Measurements from ENCODE around the gene C3orf70.

The C3orf70 gene

DNA sequence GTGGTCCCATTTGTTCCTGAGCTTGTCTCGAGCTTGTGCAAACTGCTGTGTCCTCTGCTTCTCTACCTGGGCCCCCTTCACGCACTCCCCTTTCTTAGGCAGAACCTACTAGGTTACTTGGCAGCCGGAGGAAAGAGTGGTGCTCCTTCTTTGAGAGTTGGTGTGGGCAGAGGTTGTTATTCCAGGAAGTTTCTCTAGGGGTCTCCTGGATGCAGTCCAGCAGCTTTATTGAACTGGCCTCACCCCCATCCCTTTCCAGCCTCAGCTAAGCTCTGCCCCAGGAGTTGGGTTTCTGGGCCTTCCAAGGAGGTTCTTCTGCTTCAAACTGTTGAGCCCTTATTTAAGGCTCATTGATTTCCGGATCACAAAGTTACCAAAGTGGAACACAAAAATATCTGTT, 103.2 kb downstream of the C3orf70 start:
- ATAC-seq (no peak), DNase-seq (no peak)

DNA sequence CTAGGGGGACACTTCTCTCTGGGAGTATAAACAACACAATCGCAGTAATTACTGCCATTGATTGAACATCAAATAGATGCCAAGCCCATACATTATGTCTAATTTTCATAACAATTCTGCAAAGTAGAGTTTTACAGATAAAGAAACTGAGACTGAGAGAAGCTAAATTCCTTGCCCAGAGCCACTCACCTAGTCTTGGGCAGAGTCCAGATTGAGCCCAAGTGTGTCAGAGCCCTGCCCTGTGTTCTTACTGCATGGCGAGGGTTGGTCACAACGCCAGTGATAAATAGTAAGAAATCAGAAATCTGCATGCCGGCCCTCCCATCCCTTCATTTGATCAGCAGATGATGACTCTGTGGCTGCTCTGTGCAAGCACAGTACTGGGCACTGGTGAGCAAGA, 106.3 kb downstream of the C3orf70 start:
- DNase-seq (no peak), ATAC-seq (no peak)

- no peak for ATAC-seq
Measured at GRCh38 chr3:185046164-185046515, 106.7 kb downstream of the C3orf70 start.

DNA sequence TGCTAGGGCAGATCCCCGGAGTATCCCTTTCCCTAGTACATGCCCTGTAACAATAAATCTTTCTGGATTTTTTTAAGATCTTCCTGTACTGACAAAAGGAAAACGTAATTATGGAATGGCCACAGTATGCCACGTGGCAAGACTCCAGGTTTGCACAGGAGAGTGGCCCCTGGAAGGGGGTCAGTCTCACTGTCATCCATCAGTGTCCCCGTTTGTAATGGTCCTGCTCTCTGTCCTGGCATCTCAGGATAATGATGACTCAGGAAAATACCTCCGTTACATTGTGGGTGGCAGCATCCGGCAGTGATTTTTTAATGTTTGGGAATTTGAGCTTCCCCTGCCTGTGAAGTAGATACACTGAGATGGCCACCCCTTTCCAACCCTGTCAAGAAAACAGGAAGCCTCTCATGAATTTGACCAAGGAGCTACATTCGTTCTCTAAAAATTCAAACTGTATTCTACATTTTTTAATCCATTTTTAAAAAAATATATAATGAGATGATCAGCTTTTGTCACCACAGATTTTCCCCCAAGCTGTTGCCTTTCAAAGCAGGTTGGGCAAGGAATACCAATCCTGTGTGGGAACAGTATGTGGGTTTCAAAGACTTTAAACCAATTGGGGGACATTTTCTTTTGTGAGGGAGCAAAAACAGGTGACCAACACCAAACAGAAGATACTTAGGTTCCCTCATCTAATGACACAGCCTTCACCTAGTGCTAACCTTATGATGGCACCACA, 110.4 kb downstream of the C3orf70 start:
- ATAC-seq (no peak), DNase-seq (no peak)

More at GRCh38 chr3:185046164-185046515, 106.7 kb downstream of the C3orf70 start:
- DNase-seq, result no peak

DNA sequence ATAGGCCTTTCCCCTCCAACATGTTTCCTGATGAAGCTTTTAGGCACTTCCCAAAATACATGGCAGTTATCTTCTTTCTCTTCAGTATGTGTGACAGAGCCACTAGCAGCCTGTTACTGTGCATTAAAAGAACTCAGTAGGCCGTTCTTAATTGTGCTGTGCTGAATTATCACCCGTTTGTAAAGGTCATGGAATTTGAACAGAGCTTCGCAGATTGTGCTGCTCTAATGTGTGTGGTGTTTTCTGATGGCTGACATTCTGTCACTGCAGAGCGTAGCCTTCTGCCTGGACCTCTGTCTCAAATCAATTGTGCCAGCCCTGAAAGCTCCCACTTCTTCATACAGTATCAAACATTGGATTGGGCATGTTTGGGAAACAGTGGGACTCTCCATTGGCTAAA, 111.3 kb downstream of the C3orf70 start:
- no peak for DNase-seq
- ATAC-seq, result no peak

- no peak for DNase-seq
- no peak for ATAC-seq
Measured at GRCh38 chr3:185040425-185040824, 112.4 kb downstream of the C3orf70 start.

DNA sequence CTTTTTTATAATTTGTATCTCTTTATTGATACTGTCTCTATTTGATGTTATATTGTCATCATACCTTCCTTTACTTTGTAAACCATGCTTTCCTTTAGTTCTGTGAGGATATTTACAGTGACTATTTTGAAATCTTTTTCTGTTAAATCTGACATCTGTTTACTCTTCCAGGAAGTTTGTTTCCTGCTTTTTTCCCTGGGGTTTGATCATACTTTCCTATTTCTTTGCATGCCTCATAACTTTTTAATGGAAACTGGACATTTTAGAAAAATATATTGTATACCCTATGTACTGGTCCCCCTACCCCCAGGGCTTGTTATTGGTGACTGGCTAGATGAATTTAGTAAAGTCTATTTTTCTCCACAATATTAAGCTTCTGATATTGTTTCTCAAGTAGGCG, 115.1 kb downstream of the C3orf70 start:
- ATAC-seq, result no peak
- no peak for DNase-seq

DNA sequence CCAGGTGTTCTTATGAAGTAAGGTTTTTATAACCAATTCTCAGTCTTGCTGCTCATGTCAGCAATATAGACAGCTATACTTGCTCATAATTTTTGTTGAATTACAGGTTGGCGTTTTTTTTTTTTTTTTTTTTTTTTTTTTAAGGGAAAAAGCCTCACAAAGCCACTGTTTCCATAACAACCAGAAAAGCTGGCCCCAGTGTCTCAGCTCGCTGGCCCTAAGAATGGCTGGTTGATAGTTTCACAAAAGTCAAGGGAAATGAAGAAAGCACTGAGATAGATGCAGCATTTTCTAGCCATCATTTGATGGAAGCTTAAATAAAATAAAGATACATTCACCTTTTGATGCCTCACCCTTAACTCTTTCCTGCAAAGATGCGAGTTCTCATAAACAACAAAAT, 121.9 kb downstream of the C3orf70 start:
- ATAC-seq (no peak), DNase-seq (no peak)

- DNase-seq (no peak), ATAC-seq (no peak)
Measured at GRCh38 chr3:185030399-185030798, 122.5 kb downstream of the C3orf70 start.

DNA sequence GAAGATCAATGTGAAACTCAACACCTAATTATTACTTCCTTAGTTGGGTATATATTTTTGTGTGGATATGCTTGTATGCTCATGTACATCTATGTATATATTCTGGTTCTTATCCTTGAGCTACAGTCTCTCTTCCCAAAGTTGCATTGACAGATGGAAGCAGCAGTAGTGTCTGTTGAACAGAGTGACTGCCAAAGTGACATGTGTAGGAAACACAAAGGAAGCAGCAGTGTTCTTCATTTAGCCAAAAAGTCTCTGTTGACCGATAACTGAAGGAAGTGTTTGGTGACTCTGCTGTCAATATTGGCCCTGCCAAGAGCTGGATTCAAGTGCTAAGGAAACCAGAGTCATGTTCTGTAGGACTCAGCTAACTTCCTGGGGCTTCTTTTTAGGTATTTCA, 123.8 kb downstream of the C3orf70 start:
- ATAC-seq, result no peak
- DNase-seq, result no peak

- ATAC-seq (no peak), DNase-seq (no peak)
Measured at GRCh38 chr3:185028121-185028520, 124.7 kb downstream of the C3orf70 start.

All from stimulated activated naive CD8-positive, alpha-beta T cell treated with anti-CD3 and anti-CD28 coated beads, Interleukin-15, Interleukin-2, amounts not matched to agents 100 U/mL and 50 U/mL, for 24 hours (primary cell).